ENCODE results near the gene PLCB4. TPM values are rescaled to one million over a fixed set of nuclear protein-coding genes. Genes with fewer than 3 reads are reported as not detected.

The PLCB4 gene
- polyA plus RNA-seq, 1 experiment: 8.8 TPM

DNA sequence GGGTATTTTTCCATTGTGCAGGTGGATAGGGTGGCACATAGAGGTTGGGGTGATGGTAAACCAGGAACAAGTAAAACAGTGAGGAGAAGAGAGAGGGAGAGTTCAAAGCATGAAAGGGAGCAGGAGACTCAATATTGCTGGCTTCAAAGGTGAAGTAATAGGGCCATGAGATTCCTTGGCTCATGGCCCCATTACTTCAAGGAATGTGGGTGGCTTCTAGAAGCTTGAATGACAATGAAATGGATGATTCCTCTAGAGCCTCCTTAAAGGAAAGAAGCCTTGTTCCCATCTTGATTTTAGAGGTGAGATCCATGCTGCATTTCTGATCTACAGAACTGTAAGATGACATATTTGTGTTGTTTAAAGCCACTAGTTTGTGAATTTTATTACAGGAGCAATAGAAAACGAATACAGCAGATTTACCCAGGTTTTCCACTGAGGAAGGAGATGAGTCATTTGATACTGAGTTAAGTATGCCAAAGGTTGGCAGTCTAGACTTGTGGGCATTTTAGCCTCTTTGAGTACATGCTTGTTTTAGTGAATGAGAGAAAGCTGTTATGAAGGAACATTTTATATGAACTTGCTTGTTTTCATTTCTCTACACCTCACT is 110.4 kb downstream of the PLCB4 start:
- Histone ChIP-seq H3K4me3 (ENCODE audit: low read depth, low read length) (no peak overlapping the region), H3K36me3 (ENCODE audit: control insufficient read depth, insufficient read depth, low read length) (no peaks in the 10 kb centered on the region), H3K27me3 (ENCODE audit: control insufficient read depth, insufficient read depth, low read length) (no peaks in the 10 kb centered on the region)
- CTCF ChIA-PET: no interaction called here
- TF ChIP-seq CTCF (IDR thresholded peaks at IDR 0.05; ENCODE audit: insufficient read depth, low read depth, low read length): no peak
- no peak for DNase-seq (ENCODE audit: low read depth)
- POLR2A ChIA-PET: no interaction called here

DNA sequence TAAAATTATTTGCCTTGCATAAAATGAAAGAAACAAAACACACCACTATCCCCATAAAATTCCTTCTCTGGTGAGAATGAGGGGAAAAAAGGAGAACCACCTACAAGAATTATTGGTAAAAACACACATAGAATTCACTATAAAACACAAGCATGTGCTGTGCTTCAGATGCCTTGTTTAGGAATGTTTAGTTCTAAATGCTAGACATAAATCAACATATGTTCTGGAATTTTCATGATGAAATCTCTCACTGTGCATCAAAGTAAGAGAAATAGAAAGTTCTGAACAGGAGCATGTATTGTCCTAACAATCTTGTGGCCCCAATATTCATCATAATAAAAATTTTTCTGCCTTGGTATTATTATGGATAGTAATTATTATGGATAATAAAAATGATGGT is 111.0 kb downstream of the PLCB4 start:
- ChIA-PET CTCF (no interaction called here), POLR2A (no interaction called here)
- Histone ChIP-seq H3K36me3 (ENCODE audit: control insufficient read depth, insufficient read depth, low read length) (no peaks in the 10 kb centered on the region), H3K4me3 (ENCODE audit: low read depth, low read length) (no peak overlapping the region), H3K27me3 (ENCODE audit: control insufficient read depth, insufficient read depth, low read length) (no peaks in the 10 kb centered on the region)
- no peak for DNase-seq (ENCODE audit: low read depth)
- TF ChIP-seq CTCF (IDR thresholded peaks at IDR 0.05; ENCODE audit: insufficient read depth, low read depth, low read length): no peak

- H3K27me3 ChIP-seq (ENCODE audit: control insufficient read depth, insufficient read depth, low read length): no peaks in the 10 kb centered on the region
- no peaks in the 10 kb centered on the region for H3K36me3 ChIP-seq (ENCODE audit: control insufficient read depth, insufficient read depth, low read length)
- no peak for DNase-seq (ENCODE audit: low read depth)
- TF ChIP-seq CTCF (IDR thresholded peaks at IDR 0.05; ENCODE audit: insufficient read depth, low read depth, low read length): no peak
- CTCF ChIA-PET: no interaction called here
- no peak overlapping the region for H3K4me3 ChIP-seq (ENCODE audit: low read depth, low read length)
- POLR2A ChIA-PET: no interaction called here
These were observed 111.8 kb downstream of the PLCB4 start for GRCh38 chr20:9180481-9181257.

- ChIA-PET POLR2A (no interaction called here), CTCF (interaction anchor here (0.7 to 1.4 kb wide), 2 partner anchors 25 to 64 kb away, joined by 3 to 4 read pairs; no protein-coding TSS in a partner anchor)
- no peak for TF ChIP-seq CTCF (IDR thresholded peaks at IDR 0.05; ENCODE audit: insufficient read depth, low read depth, low read length)
- Histone ChIP-seq H3K27me3 (ENCODE audit: control insufficient read depth, insufficient read depth, low read length) (no peaks in the 10 kb centered on the region), H3K4me3 (ENCODE audit: low read depth, low read length) (no peak overlapping the region), H3K36me3 (ENCODE audit: control insufficient read depth, insufficient read depth, low read length) (no peaks in the 10 kb centered on the region)
- no peak for DNase-seq (ENCODE audit: low read depth)
These were observed 116.6 kb downstream of the PLCB4 start for GRCh38 chr20:9185511-9185910.

- no peaks in the 10 kb centered on the region for H3K27me3 ChIP-seq (ENCODE audit: control insufficient read depth, insufficient read depth, low read length)
- no peak for TF ChIP-seq CTCF (IDR thresholded peaks at IDR 0.05; ENCODE audit: insufficient read depth, low read depth, low read length)
- no peaks in the 10 kb centered on the region for H3K36me3 ChIP-seq (ENCODE audit: control insufficient read depth, insufficient read depth, low read length)
- H3K4me3 ChIP-seq (ENCODE audit: low read depth, low read length): no peak overlapping the region
- ChIA-PET POLR2A (no interaction called here), CTCF (no interaction called here)
- no peak for DNase-seq (ENCODE audit: low read depth)
These were observed 117.5 kb downstream of the PLCB4 start for GRCh38 chr20:9186396-9186795.

All from BJ (cell line).